ENCODE measurements around the gene SPIB. TPM values are rescaled to one million over a fixed set of nuclear protein-coding genes. Genes with fewer than 3 reads are reported as not detected.

Gene SPIB
- polyA plus RNA-seq, 1 donor (not counting 4 experiments of a cell fraction or from before 2014, with no cell fraction given): not detected

DNA sequence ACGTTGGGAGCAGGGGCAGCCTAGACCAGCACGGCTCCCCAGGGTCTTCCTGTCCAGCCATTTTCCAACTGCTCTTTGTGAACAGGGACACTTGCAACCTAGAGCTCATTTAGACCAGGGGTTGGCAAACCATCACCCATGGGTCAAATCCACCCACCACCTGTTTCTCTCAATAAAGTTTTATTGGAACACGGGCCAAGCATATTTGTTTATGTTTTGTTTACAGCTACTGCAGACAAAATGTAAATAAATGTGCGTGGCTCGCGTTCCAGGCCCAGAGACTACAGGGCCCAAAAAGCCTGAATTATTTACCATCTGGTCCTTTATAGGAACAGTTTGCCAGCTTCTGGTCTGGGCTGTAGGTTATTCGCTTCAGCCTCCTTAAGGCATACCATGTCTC is 44.2 kb downstream of the SPIB start:
- no peak overlapping the region for H3K4me2 ChIP-seq (ENCODE audit: control insufficient read depth, extremely low read depth, insufficient read depth, low read depth, low read length)
- peaks cover 11% of the 10 kb centered on the region for H3K27me3 ChIP-seq (ENCODE audit: control insufficient read depth, extremely low read depth, insufficient read depth, low read length)
- H3K36me3 ChIP-seq (ENCODE audit: control insufficient read depth in 2 of 2, extremely low read depth in 1 of 2, insufficient read depth in 2 of 2, low read length in 2 of 2): no peaks in the 10 kb centered on the region
- H3K9me1 ChIP-seq (ENCODE audit: control insufficient read depth, extremely low read depth, insufficient read depth, low read length): no peaks in the 10 kb centered on the region
- H3K9me3 ChIP-seq (ENCODE audit: control insufficient read depth, low read depth, low read length): no peaks in the 10 kb centered on the region
- no peaks in the 10 kb centered on the region for H3K4me1 ChIP-seq (ENCODE audit: control insufficient read depth, extremely low read depth, insufficient read depth, low read length)
- no peak for FAIRE-seq
- H3K4me3 ChIP-seq (ENCODE audit: control insufficient read depth in 2 of 3, extremely low read depth in 1 of 3, insufficient read depth in 2 of 3, low read depth in 1 of 3, low read length in 3 of 3): no peak overlapping the region
- TF ChIP-seq EZH2 (IDR thresholded peaks at IDR 0.05; ENCODE audit: low read length): no peak
- TF ChIP-seq, protein P1, sequence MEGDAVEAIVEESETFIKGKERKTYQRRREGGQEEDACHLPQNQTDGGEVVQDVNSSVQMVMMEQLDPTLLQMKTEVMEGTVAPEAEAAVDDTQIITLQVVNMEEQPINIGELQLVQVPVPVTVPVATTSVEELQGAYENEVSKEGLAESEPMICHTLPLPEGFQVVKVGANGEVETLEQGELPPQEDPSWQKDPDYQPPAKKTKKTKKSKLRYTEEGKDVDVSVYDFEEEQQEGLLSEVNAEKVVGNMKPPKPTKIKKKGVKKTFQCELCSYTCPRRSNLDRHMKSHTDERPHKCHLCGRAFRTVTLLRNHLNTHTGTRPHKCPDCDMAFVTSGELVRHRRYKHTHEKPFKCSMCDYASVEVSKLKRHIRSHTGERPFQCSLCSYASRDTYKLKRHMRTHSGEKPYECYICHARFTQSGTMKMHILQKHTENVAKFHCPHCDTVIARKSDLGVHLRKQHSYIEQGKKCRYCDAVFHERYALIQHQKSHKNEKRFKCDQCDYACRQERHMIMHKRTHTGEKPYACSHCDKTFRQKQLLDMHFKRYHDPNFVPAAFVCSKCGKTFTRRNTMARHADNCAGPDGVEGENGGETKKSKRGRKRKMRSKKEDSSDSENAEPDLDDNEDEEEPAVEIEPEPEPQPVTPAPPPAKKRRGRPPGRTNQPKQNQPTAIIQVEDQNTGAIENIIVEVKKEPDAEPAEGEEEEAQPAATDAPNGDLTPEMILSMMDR (optimal IDR thresholded peaks at IDR 0.05 in 1 of 3, IDR thresholded peaks at IDR 0.05 in 1 of 3, conservative IDR thresholded peaks at IDR 0.05 in 1 of 3; ENCODE audit: extremely low read depth in 1 of 3, insufficient read depth in 2 of 3, low read length in 3 of 3): no peak
- dilution Hi-C loops (cut with MboI; ENCODE audit: extremely low pct_ligation_motif_present, low sequenced_read_pairs): no loop called here
- no peak overlapping the region for H3K27ac ChIP-seq (ENCODE audit: control insufficient read depth, insufficient read depth, low read length)
- DNase-seq (ENCODE audit: low read depth, low spot score): no peak
- H2AFZ ChIP-seq (ENCODE audit: control insufficient read depth, low read length): no peak overlapping the region
- H3K79me2 ChIP-seq (ENCODE audit: control insufficient read depth, insufficient read depth, low read length): no peaks in the 10 kb centered on the region
- no peak overlapping the region for H3K9ac ChIP-seq (ENCODE audit: control insufficient read depth, extremely low read depth, insufficient read depth, low read length)
- no peaks in the 10 kb centered on the region for H4K20me1 ChIP-seq (ENCODE audit: control insufficient read depth, extremely low read depth, insufficient read depth, low read length)

DNA sequence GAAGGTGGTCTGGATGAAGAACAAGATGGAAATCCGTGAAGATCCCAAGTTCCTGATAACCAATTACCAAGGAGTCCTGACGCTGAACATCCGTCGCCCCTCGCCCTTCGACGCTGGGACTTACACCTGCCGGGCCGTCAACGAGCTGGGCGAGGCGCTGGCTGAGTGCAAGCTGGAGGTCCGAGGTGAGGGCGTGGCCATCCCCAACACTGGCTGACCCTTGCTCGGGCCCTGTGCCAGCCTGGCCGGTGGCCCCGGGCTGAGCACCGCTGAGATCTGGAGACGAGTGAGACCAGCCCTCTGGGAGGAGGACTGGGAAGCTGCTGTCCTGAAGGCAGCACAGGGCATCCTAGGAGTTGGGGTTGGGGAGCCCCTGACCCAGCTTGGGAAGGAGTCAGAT is 45.6 kb downstream of the SPIB start:
- no peaks in the 10 kb centered on the region for H4K20me1 ChIP-seq (ENCODE audit: control insufficient read depth, extremely low read depth, insufficient read depth, low read length)
- no peak overlapping the region for H3K9ac ChIP-seq (ENCODE audit: control insufficient read depth, extremely low read depth, insufficient read depth, low read length)
- no peaks in the 10 kb centered on the region for H3K9me1 ChIP-seq (ENCODE audit: control insufficient read depth, extremely low read depth, insufficient read depth, low read length)
- H3K79me2 ChIP-seq (ENCODE audit: control insufficient read depth, insufficient read depth, low read length): no peaks in the 10 kb centered on the region
- DNase-seq (ENCODE audit: low read depth, low spot score) (no peak), FAIRE-seq (no peak)
- dilution Hi-C loops (cut with MboI; ENCODE audit: extremely low pct_ligation_motif_present, low sequenced_read_pairs): no loop called here
- no peak overlapping the region for H3K4me2 ChIP-seq (ENCODE audit: control insufficient read depth, extremely low read depth, insufficient read depth, low read depth, low read length)
- H3K4me3 ChIP-seq (ENCODE audit: control insufficient read depth in 2 of 3, extremely low read depth in 1 of 3, insufficient read depth in 2 of 3, low read depth in 1 of 3, low read length in 3 of 3): no peak overlapping the region
- no peaks in the 10 kb centered on the region for H3K4me1 ChIP-seq (ENCODE audit: control insufficient read depth, extremely low read depth, insufficient read depth, low read length)
- no peaks in the 10 kb centered on the region for H3K9me3 ChIP-seq (ENCODE audit: control insufficient read depth, low read depth, low read length)
- H3K27me3 ChIP-seq (ENCODE audit: control insufficient read depth, extremely low read depth, insufficient read depth, low read length): peaks cover 11% of the 10 kb centered on the region
- no peak for TF ChIP-seq EZH2 (IDR thresholded peaks at IDR 0.05; ENCODE audit: low read length)
- TF ChIP-seq, protein P1 (optimal IDR thresholded peaks at IDR 0.05 in 1 of 3, IDR thresholded peaks at IDR 0.05 in 1 of 3, conservative IDR thresholded peaks at IDR 0.05 in 1 of 3; ENCODE audit: extremely low read depth in 1 of 3, insufficient read depth in 2 of 3, low read length in 3 of 3): no peak
- H2AFZ ChIP-seq (ENCODE audit: control insufficient read depth, low read length): no peak overlapping the region
- H3K36me3 ChIP-seq (ENCODE audit: control insufficient read depth in 2 of 2, extremely low read depth in 1 of 2, insufficient read depth in 2 of 2, low read length in 2 of 2): no peaks in the 10 kb centered on the region
- no peak overlapping the region for H3K27ac ChIP-seq (ENCODE audit: control insufficient read depth, insufficient read depth, low read length)
